Lower leg skin (tissue), 3 donors: ENCODE results near the gene GLB1L2.

Experiments
- CTCF ChIP-seq, 3 donors: fragments of 450-650 bp; IDR thresholded peaks; one replicate each; pipeline ENCODE4 v1.5.1; 2016; ENCODE audit warnings: antibody characterized with exemption in 3 of 3, mild to moderate bottlenecking in 3 of 3, moderate library complexity in 2 of 3
- POLR2A ChIP-seq, 2 donors: fragments of 450-650 bp; IDR thresholded peaks; one replicate each; pipeline ENCODE4 v1.6.1; 2016 to 2017; ENCODE audit warnings: antibody characterized with exemption in 2 of 2, mild to moderate bottlenecking in 1 of 2, moderate library complexity in 1 of 2

DNA sequence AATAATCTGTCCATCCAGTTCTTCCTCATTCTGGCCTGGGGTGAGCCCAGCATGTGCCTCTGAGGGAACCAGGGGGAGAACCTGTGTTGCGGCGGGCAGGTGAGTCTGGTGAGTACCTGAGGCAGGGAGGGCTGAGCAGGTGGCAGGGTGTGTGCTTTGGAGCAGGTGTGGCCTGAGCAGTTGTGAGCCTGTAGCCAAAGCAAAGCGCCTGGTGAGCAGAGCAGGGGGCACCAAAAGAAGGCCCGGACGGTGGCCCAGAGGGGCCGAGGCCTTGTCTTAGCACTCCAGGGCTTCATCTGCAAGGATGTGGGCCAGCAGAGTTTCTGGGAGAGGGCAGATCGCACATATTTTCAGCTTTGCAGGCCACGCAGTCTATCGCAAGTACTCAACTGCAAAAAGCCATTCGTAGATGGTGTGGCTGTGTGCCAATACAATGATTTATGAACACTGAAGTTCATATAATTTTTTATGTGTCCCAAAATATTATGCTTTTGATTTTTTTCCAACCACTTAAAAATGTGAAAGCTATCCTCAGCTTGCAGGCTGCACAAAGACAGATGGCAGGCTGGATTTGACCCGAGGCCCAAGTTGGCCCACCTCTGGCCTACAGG is 8.7 kb downstream of the GLB1L2 start:
- TF ChIP-seq CTCF (IDR thresholded peaks at IDR 0.05), result no peak
- no peak for TF ChIP-seq POLR2A (IDR thresholded peaks at IDR 0.05)
